ENCODE data around the gene RPTN.

- TF ChIP-seq CTCF (IDR thresholded peaks at IDR 0.05) (no peak), POLR2AphosphoS5 (IDR thresholded peaks at IDR 0.05) (no peak)
Observed at GRCh38 chr1:152166966-152167365, 7.9 kb upstream of the RPTN start.

Measured in breast epithelium (tissue), 3 donors.